Chondrocyte (in vitro differentiated cells): ENCODE results near the gene PIERCE2. TPM values are rescaled to one million over a fixed set of nuclear protein-coding genes. Genes with fewer than 3 reads are reported as not detected.
A peak's percentile ranks its signal among the peaks of the same experiment; 100 is the strongest.
"Not testable (repeated sequence)": the region's sequence is repeated elsewhere in the genome, so short reads cannot be mapped to it uniquely, and the experiment has no call there.

Experiments used
- DNase-seq: peaks from one replicate; pipeline ENCODE4 v3.0.0; 2021; ENCODE audit warnings: mixed read lengths, low spot score
- H3K27ac Mint-ChIP-seq: one replicate; pipeline ENCODE4 v1.8.0; 2021; ENCODE audit warnings: mild to moderate bottlenecking, moderate library complexity, mixed read lengths; ENCODE audit not compliant: unreplicated experiment
- H3K27me3 Mint-ChIP-seq: 2 replicates; pipeline ENCODE4 v1.8.0; 2021; ENCODE audit warnings: low read depth, mixed read lengths
- H3K36me3 Mint-ChIP-seq: 2 replicates; pipeline ENCODE4 v1.8.0; 2021; ENCODE audit warnings: low read depth, mixed read lengths
- H3K4me1 Mint-ChIP-seq: 2 replicates; pipeline ENCODE4 v1.8.0; 2021; ENCODE audit warnings: low read depth, mild to moderate bottlenecking, mixed read lengths
- H3K4me3 Mint-ChIP-seq: one replicate; pipeline ENCODE4 v1.8.0; 2021; ENCODE audit warnings: mild to moderate bottlenecking, moderate library complexity, mixed read lengths; ENCODE audit not compliant: unreplicated experiment
- H3K9me3 Mint-ChIP-seq: 2 replicates; pipeline ENCODE4 v1.8.0; 2021; ENCODE audit warnings: low read depth, mixed read lengths
- total RNA-seq: library from RNA; stranded (reverse); gene quantifications from 3 replicates; pipeline ENCODE4 v1.2.1, GENCODE V29; 2021
- TF ChIP-seq, protein P1 (sequence below): fragments of 200-600 bp; sonication (generic); IDR thresholded peaks from 2 replicates; pipeline ENCODE4 v1.5.0; 2021; ENCODE audit warnings: antibody characterized with exemption, mild to moderate bottlenecking, moderate library complexity

Gene PIERCE2
- total RNA-seq, 1 donor from 2014 or later, result 3.1 TPM

DNA sequence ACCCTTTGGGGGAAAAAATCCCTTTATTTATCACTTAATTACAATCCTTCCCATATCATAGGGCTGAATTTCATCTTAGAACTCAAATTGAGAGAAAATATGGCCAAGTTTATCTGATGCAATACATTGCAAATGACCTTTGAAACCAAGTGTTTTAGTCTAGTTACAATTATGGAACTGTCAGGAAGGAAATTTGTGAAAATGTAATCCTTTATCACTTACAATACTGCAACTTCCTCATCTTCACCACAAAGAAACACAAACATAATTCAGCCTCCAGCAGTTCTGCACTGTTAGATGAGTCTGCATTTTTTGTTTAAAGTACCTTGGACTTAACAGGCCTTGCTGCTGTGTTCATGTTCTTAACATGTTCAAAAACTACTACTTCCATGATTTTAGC lies 4.8 kb upstream of the PIERCE2 start:
- Mint-ChIP-seq H3K9me3 (peaks cover 3% of the 10 kb centered on the region), H3K27ac (peak overlapping the region; percentile 93), H3K36me3 (peaks cover 3% of the 10 kb centered on the region), H3K4me3 (no peak overlapping the region), H3K27me3 (no peaks in the 10 kb centered on the region), H3K4me1 (peaks cover 63% of the 10 kb centered on the region)
- TF ChIP-seq, protein P1, sequence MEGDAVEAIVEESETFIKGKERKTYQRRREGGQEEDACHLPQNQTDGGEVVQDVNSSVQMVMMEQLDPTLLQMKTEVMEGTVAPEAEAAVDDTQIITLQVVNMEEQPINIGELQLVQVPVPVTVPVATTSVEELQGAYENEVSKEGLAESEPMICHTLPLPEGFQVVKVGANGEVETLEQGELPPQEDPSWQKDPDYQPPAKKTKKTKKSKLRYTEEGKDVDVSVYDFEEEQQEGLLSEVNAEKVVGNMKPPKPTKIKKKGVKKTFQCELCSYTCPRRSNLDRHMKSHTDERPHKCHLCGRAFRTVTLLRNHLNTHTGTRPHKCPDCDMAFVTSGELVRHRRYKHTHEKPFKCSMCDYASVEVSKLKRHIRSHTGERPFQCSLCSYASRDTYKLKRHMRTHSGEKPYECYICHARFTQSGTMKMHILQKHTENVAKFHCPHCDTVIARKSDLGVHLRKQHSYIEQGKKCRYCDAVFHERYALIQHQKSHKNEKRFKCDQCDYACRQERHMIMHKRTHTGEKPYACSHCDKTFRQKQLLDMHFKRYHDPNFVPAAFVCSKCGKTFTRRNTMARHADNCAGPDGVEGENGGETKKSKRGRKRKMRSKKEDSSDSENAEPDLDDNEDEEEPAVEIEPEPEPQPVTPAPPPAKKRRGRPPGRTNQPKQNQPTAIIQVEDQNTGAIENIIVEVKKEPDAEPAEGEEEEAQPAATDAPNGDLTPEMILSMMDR, result no peak
- DNase-seq, result no peak

DNA sequence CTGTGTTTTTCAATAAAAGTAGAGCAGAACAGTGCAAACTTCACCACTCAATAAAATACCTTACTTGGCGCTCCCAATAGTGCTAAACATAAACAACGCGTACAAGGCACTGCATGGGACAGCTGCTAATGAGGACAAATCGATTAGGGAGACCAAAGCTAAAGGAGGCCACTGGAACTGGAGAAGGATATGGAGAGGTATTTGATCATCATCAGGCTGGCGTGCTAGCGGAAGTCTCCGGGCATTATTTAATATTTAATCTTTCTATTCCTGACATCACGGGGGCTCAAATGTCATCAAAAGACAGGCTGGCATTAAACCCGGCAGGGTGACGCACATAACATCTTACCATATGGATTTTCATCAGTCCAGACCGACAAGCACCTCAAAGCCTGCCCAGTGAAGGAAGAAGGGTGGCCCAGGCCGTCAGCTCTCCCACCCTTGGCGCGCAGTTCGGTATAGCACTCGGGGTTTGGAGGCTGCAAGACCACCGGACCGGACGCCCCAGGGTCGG lies 740 bp upstream of the PIERCE2 start:
- Mint-ChIP-seq H3K9me3 (no peaks in the 10 kb centered on the region), H3K36me3 (no peaks in the 10 kb centered on the region), H3K27ac (peak overlapping the region; percentile 97), H3K4me1 (peaks cover 50% of the 10 kb centered on the region), H3K27me3 (no peaks in the 10 kb centered on the region), H3K4me3 (peak overlapping the region; percentile 92)
- TF ChIP-seq, protein P1, result no peak
- no peak for DNase-seq

DNA sequence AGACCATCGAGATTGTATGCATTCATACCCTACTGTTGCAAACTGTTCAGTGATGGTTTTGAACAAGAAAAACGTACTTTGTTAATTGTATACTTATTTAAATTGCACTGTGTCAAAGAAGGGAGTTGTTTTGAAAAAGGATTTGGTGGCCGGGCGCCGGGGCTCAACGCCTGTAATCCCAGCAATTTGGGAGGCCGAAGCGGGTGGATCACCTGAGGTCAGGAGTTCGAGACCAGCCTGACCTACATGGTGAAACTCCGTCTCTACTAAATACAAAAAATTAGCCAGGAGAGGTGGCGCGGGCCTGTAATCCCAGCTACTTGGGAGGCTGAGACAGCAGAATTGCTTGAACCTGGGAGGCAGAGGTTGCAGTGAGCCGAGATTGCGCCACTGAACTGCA lies 681 bp downstream of the PIERCE2 start:
- DNase-seq, H3K9me3 Mint-ChIP-seq, H3K36me3 Mint-ChIP-seq, H3K27me3 Mint-ChIP-seq: not testable (repeated sequence)
- H3K4me3 Mint-ChIP-seq, result peak overlapping the region; percentile 92
- H3K4me1 Mint-ChIP-seq, result peaks cover 36% of the 10 kb centered on the region
- H3K27ac Mint-ChIP-seq, result peak overlapping the region; percentile 97

DNA sequence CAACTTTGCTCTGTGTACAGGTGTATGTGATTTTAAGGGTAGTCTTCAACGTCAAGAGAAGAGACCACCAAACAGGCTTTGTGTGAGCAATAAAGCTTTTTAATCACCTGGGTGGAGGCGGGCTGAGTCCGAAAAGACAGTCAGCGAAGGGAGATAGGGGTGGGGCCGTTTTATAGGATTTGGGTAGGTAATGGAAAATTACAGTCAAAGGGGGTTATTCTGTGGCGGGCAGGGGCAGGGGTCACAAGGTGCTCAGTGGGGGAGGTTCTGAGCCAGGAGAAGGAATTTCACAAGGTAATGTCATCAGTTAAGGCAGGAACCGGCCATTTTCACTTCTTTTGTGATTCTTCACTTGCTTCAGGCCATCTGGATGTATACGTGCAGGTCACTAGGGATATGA lies 9.4 kb downstream of the PIERCE2 start:
- not testable (repeated sequence) for H3K36me3 Mint-ChIP-seq

DNA sequence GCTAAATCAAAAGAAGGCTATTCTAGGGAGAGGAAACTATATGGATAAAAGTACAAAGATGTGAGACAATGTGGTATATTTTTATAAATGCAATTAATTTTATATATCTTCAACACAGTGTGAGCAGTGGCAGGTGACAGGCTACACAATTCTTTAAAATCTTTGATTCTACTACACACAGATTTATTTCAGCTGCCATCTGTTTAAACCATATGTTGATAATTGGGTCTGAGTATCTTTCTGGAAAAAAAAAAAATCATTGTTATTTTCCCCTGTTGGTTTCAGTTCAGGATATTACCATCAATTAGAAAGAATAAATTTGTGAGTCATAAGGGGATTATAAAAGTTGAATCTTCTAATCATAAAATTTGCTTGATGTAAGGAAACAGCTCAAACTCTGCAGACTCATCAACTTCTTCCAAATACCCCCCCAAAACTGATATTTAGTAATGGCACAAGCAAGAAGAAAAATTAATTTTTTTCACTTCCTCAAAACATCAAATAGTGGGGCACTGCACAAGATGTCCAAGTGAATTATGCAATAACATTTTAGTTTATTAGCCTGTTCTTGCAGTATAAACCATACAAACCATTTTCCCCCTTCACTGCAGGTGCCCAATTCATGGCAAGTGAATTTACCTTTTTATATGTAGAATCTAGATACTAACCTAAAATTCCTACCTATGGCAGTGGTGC lies 12.0 kb downstream of the PIERCE2 start:
- Mint-ChIP-seq H3K27me3 (no peaks in the 10 kb centered on the region), H3K36me3 (no peaks in the 10 kb centered on the region), H3K27ac (no peak overlapping the region), H3K4me1 (no peaks in the 10 kb centered on the region), H3K4me3 (no peak overlapping the region), H3K9me3 (no peaks in the 10 kb centered on the region)
- TF ChIP-seq, protein P1, result no peak
- DNase-seq, result no peak

More for the DNA sequence above, 9.4 kb downstream of the PIERCE2 start:
- not testable (repeated sequence) for H3K27me3 Mint-ChIP-seq, H3K4me3 Mint-ChIP-seq, H3K9me3 Mint-ChIP-seq, DNase-seq, H3K4me1 Mint-ChIP-seq, H3K27ac Mint-ChIP-seq

DNA sequence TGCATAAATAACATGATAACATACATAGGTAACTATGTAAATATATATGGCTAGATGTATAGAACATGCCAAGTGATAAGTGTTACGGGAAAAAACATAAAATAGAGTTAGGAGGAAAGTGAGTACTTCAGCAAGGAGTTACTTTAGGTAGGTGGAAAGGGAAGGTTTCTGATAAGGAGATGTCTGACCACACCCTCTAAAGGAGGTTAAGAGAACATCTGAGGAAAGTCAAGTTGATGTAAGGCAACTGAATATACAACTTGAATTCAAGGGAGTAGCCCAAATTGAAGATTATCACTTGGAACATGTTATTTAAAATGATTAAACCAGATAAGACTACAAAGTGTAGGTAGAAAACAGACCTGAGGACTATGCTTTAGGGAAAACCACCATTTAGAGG lies 13.8 kb downstream of the PIERCE2 start:
- Mint-ChIP-seq H3K27me3 (no peaks in the 10 kb centered on the region), H3K27ac (no peak overlapping the region), H3K4me1 (no peaks in the 10 kb centered on the region), H3K9me3 (no peaks in the 10 kb centered on the region), H3K4me3 (no peak overlapping the region), H3K36me3 (no peaks in the 10 kb centered on the region)
- TF ChIP-seq, protein P1, result no peak
- DNase-seq, result no peak
